GM21619 (cell line): ENCODE measurements around the gene MBLAC1.

Experiments
- ATAC-seq: cut with Tn5 transposase; IDR thresholded peaks from one replicate; pipeline ENCODE4 v1.9.1; 2021; ENCODE audit not compliant: unreplicated experiment

MBLAC1 gene

GRCh38 chr7:100152937-100153666 is 26.3 kb downstream of the MBLAC1 start:
- ATAC-seq, result no peak

- ATAC-seq, result no peak
Observed at GRCh38 chr7:100153708-100154535, 27.2 kb downstream of the MBLAC1 start.

GRCh38 chr7:100154651-100155491 is 28.1 kb downstream of the MBLAC1 start:
- ATAC-seq, result no peak

GRCh38 chr7:100155553-100156317 is 29.0 kb downstream of the MBLAC1 start:
- no peak for ATAC-seq

- no peak for ATAC-seq
Observed at GRCh38 chr7:100156331-100157068, 29.7 kb downstream of the MBLAC1 start.

- no peak for ATAC-seq
Observed at GRCh38 chr7:100157069-100157333, 30.2 kb downstream of the MBLAC1 start.

- ATAC-seq, result no peak
Observed at GRCh38 chr7:100157334-100158228, 30.8 kb downstream of the MBLAC1 start.

GRCh38 chr7:100158229-100159098 is 31.7 kb downstream of the MBLAC1 start, which contains the start of gene TRAPPC14:
TSS of gene TRAPPC14 (minus strand) at chr7:100158723. CDS start at chr7:100158499, 224 bp downstream.
- ATAC-seq, result peak; percentile 70

GRCh38 chr7:100159099-100159623 is 32.4 kb downstream of the MBLAC1 start:
- no peak for ATAC-seq

- ATAC-seq, result no peak
Observed at GRCh38 chr7:100160067-100160466, 33.3 kb downstream of the MBLAC1 start.

- ATAC-seq, result no peak
Observed at GRCh38 chr7:100163006-100163531, 36.3 kb downstream of the MBLAC1 start.

GRCh38 chr7:100163871-100164270 is 37.1 kb downstream of the MBLAC1 start:
- ATAC-seq, result no peak

GRCh38 chr7:100166317-100166940 is 39.7 kb downstream of the MBLAC1 start:
- no peak for ATAC-seq

GRCh38 chr7:100166970-100167911 is 40.5 kb downstream of the MBLAC1 start:
- ATAC-seq, result no peak

GRCh38 chr7:100167912-100168323 is 41.2 kb downstream of the MBLAC1 start:
- ATAC-seq, result no peak
